Posterior vena cava (tissue), 2 donors: ENCODE measurements around the gene GPR107. TPM values are rescaled to one million over a fixed set of nuclear protein-coding genes. Genes with fewer than 3 reads are reported as not detected.
"Not testable (repeated sequence)": the region's sequence is repeated elsewhere in the genome, so short reads cannot be mapped to it uniquely, and the experiment has no call there.

Source experiments
- DNase-seq: peaks from one replicate; pipeline ENCODE4 v3.0.0-alpha.2; 2020; ENCODE audit warnings: low spot score
- intact Hi-C, 2 donors: fragments of 100-400 bp; cut with DNase I; formaldehyde crosslinking; loops; one replicate each; pipeline versions ENCODE4 v1.14.1 to v1.14.2; 2022 to 2023
- long read RNA-seq, 2 donors: library from polyadenylated mRNA; unstranded; transcript quantifications; one replicate each; pipeline ENCODE4 v2.0.0, GENCODE V29; 2020 to 2021
- total RNA-seq, 2 donors: library from RNA; stranded (reverse); fragmentation: NEBNext Ultra II Directional; extraction: Animal tissue kit (Norgen Biotek cat#: 25700); gene quantifications; one replicate each; pipeline ENCODE4 v1.2.1, GENCODE V29; 2021
- donor health status: DM: yes; HTN: yes; CAD: no.
- donor health status: DM: yes; HTN: yes; CAD: no.

The GPR107 gene
- total RNA-seq = 10 to 100 TPM; 38.3 to 38.9 TPM
- long read RNA-seq, donor 1, full-length matches to known transcripts = 1 of 6 reads
- long read RNA-seq, donor 1, partial matches to known transcripts = 0 of 6 reads
- long read RNA-seq, donor 1, other reads (novel, unspliced or antisense) = 5 of 6 reads
- long read RNA-seq, donor 2, full-length matches to known transcripts = 1 of 27 reads
- long read RNA-seq, donor 2, partial matches to known transcripts = 1 of 27 reads
- long read RNA-seq, donor 2, other reads (novel, unspliced or antisense) = 25 of 27 reads

DNA sequence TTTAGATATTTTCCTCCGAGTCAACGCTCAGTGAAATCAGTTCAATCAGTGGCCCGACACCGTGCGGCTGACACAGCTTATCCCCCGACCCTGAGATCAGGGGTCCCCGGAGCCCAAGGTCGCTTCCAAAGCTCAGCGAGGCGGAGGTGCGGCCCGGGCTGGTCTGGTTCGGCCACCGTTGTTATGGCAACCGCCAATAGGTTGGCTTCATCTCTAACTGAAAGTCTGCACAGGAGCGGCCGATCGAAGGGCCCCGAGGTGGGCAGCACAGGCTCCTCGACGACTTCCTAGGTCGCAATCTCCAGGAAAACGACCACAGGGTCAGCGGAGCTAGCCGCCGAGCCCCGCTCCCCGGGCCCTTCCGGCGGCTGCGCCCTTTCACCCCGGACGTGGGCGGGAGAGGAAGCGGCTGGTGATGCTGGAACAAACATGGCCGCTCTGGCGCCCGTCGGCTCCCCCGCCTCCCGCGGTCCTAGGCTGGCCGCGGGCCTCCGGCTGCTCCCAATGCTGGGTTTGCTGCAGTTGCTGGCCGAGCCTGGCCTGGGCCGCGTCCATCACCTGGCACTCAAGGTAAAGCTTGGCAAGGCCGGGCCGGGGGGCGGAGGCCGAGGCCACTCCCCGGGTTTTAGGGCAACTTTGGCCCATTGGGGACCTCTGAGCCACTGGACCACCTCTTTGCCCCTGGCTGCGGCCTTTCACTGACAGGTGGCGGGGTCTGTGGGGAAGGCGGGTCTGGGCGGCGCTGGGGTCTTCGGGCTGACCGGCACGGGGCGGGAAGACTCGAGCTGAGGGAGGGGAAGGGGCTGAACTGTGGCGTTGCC lies at the start of gene GPR107:
Gene GPR107 (plus strand): TSS at position 403 of the 821 bp plus-strand sequence. CDS start 27 bp downstream, at position 430.
- DNase-seq = peak; percentile 95
- intact Hi-C loops = no loop called here

DNA sequence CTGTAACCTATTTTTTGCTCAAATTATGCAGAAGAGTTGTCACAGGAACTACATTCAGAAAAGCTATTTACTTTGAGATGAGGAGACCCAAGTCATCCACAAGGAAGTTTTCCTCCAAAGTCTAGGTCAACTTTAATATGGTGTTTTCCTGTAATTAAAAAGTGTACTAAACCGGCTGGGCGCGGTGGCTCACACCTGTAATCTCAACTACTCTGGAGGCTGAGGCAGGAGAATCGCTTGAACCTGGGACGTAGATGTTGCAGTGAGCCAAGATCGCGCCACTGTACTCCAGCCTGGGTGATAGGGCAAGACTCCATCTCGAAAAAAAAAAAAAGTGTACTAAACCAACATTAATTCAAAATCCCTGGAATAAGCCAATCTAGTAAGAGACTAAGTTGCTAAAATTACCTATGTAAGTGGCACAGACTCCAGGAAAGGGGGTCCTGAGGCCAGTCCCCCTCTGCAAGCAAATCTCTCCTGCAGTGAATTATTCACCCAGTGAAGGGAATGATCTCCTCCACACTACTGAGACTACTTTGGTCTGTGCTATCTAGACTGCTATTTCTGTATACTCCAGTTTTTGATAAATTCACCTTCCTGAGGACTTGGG lies 49.7 kb upstream of the GPR107 start:
- DNase-seq = no peak
- intact Hi-C loops = no loop called here

DNA sequence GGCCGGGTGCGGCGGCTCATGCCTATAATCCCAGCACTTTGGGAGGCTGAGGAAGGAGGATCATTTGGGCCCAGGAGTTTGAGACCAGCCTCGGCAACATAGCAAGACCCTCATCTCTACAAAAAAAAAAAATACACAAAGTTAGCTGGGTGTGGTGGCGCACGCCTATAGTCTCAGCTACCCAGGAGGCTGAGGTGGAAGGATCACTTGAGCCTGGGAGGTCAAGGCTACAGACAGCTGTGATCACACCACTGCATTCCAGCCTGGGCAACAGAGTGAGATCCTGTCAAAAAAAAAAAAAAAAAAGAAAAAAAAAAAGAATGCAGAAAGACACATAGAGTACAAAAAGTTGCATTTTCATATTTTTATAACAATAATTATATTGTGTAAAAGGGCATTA lies 46.8 kb upstream of the GPR107 start:
- DNase-seq, intact Hi-C loops: not testable (repeated sequence)

DNA sequence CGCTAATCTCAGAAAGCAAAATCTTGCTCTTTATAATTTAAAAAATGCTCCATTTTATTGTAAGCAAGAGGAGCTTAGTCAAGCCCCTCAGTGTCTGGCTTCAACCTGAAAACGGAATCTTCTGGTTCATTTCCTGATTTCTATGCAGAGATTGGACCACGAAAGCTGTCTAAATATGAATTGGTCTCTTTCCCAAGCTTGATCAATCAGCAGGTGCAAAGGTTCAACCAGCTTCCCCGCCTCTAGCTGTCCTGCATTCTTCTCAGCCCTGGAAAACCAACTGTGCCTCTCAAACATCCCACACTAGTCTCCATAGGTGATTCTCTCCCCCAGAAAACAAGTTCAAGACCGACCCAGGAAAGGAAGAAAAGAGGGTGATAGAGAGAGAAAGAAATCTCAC lies 45.2 kb upstream of the GPR107 start:
- no peak for DNase-seq
- intact Hi-C loops = no loop called here

DNA sequence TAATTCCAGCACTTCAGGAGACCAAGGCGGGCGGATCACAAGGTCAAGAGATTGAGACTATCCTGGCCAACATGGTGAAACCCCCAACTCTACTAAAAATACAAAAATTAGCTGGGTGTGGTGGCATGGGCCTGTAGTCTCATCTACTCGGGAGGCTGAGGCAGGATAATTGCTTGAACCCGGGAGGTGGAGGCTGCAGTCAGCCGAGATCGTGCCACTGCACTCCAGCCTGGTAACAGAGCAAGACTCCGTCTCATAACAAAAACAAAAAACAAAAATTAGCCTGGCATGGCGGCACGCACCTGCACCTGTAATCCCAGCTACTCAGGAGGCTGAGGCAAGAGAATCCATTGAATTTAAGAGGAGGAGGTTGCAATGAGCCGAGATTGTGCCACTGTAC lies 44.2 kb upstream of the GPR107 start:
- DNase-seq, intact Hi-C loops: not testable (repeated sequence)

DNA sequence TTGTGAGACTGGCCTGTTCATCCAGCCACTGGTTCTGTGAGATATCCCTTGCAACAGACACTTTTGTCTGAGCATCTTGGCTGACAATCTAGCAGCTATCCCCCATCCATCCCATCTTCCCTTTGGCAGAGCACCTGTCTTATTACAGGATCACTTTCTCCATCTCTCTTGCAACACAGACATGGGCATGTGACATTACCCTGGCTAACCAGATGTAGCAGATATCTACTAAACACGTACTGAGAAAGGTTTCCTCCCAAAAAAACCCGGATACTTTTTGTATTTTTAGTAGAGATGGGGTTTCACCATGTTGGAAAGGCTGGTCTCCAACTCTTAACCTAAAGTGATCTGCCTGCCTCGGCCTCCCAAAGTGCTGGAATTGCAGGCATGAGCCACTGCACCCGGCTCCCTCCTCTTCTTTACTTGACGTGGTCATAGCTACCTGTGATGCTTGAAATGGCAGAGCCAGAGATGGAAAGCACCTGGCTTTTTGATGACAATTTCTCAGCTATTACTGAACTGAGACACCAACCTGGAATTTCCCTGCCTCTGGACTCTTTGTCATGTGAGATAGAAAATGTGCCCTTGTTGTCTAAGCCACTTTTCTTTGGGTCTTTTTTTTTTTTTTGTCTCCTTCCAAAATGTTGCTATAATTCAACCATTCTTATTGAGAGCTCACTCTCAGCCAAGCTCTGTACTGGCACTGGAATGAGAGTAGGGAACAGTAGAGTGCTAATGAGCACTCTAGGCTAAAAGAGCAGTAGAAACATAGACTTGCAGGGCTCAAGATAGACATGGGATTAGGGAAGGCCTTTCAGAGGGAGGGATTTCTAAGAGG lies 43.3 kb upstream of the GPR107 start:
- intact Hi-C loops = no loop called here
- no peak for DNase-seq

DNA sequence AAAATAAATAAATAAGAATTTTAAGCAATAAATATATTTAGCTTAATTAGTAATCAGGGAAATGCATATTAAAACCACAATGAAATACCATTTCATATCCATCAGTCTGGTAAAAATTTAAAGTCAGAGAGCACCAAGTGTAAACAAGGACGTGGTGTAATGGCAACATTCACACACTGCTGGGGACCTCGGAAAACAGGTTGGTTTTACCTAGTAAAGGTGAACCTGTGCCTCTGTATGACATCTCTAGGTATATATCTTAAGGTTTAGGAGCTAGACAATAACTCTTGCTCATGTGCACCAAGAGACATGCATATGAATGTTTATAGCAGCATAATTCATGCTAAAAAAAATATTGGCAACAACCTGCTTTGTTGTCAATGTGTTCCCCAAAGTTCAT lies 40.4 kb upstream of the GPR107 start:
- no peak for DNase-seq
- intact Hi-C loops = no loop called here

DNA sequence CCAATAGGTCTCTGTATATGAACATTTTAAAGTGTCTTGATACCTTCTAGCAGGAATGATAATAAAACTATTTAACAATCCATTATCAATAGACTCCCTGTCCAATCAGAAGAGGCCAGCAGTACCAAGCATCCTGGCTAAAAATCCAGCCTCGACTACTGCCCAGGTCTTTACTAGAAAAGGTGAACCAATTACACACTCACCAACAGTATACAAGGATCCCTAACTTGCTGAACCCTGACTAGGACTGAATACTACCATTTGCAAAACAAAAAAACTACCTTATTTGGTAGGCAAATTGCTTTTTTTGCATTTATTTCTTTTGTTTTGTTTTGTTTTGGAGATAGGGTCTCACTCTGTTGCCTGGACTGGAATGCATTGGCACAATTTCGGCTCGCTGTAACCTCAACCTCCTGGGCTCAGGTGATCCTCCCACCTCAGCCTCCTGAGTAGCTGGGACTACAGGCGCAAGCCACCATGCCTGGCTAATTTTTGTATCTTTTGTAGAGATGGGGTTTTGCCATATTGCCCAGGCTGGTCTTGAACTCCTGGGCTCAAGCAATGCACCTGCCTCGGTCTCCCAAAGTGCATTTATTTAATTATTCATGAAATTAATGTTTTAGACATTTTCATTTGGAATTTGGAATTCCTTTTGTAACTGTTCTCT lies 38.2 kb upstream of the GPR107 start:
- DNase-seq = no peak
- intact Hi-C loops = no loop called here

DNA sequence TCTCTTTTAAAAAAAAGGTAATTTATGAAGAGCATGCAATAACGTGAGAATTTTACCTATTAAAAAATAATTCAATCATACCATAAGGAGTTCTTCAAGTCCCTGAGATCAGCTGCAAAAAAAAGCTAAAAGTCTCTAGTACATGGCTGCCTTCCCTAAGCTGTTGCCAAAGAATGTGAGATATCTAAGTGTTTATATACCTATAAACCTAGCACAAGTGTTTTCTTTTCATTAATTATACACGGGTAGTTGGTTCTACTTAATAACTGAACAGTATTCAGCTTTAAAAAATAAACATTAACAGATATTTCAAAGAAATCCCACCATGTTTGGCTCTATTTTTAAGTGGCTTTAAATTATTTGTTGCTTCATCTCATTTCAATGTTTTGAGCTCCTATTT lies 36.6 kb upstream of the GPR107 start:
- DNase-seq = no peak
- intact Hi-C loops = no loop called here

DNA sequence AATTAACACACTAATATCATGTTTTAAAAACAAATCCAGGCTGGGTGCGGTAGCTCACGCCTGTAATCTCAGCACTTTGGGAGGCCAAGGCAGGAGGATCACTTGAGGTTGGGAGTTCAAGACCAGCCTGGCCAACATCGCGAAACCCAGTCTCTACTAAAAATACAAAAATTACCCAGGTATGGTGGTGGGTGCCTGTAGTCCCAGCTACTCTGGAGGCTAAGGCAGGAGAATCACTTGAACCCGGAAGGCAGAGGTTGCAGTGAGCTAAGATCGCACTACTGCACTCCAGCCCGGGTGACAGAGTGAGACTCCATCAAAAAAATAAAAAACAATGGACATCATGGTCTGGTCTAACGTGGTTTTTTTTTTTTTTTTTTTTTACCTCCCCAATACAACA lies 36.2 kb upstream of the GPR107 start:
- DNase-seq, intact Hi-C loops: not testable (repeated sequence)

DNA sequence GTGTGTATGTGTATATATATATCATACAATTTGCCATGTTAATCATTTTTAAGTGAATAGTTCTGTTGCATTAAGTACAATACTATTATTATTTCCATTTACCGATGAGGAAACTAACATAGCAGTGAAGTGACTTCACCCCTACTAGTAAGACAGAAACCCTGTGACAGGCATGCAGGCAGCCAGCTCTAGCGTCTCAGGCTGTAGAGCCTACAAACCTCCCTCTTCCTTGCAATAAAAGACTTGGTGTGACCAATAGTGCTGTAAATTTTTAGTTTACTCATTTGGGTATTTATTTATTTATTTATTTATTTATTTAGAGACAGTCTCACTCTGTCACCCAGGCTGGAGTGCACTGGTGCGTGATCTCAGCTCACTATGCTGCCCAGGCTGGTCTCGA lies 35.4 kb upstream of the GPR107 start:
- DNase-seq = no peak
- intact Hi-C loops = no loop called here

DNA sequence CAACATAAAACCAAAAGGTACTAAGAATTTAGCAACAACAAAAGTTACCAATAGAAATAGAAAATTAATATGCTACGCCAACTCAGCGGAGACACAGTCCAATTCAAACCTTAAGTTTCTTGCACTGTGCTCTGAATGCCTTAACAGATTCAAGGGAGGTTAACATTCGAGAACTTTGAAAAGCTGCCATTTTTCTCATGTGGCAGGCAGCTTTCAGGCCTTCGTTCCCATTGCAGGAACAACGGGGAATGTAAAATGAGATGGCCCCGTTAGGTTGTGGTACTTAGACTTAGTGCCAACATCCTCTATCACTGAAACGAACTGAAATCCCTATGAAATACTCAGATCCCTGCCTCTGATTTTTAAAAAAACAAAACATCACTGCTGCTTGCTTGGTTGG lies 33.1 kb upstream of the GPR107 start:
- intact Hi-C loops = loop anchor here in 1 of 2 donors (10.0 kb wide), 1 partner anchor 126 kb away; no protein-coding TSS in a partner anchor
- no peak for DNase-seq

DNA sequence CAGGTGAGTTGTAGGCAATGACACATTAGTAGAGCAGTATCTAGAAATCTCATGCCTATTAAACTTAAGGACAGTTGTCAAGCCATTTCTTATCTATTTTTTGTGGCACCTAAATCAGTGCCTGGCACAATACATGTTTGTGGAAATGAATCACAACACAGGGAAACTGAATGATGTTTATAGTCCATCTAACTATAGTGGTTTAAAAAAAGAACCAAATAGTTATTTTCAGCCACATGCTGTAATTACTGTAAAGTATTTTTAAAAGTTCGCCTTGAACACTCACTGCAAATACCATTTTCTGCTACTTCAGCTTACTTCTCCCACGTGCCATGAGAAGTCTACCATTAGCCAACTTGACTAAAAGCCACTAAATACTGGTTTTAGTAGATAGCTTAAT lies 32.6 kb upstream of the GPR107 start:
- intact Hi-C loops = loop anchor here in 1 of 2 donors (10.0 kb wide), 1 partner anchor 126 kb away; no protein-coding TSS in a partner anchor

DNA sequence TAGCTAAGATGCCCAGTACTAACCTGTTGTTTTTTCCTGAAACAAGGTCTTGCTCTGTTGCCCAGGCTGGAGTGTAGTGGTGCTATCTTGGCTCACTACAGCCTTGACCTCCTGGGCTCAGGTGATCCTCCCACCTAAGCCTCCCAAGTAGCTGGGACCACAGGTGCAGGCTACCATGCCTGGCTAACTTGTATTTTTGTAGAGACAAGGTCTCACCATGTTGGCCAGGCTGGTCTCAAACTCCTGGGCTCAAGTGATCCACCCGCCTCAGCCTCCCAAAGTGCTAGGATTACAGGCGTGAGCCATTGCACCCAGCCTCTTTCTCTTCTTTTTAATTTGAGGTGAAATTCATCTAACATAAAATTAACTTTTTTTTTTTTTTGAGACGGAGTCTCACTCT lies 31.9 kb upstream of the GPR107 start:
- not testable (repeated sequence) for DNase-seq
- intact Hi-C loops = loop anchor here in 1 of 2 donors (10.0 kb wide), 1 partner anchor 127 kb away; no protein-coding TSS in a partner anchor

More for the DNA sequence above, 32.6 kb upstream of the GPR107 start:
- no peak for DNase-seq

DNA sequence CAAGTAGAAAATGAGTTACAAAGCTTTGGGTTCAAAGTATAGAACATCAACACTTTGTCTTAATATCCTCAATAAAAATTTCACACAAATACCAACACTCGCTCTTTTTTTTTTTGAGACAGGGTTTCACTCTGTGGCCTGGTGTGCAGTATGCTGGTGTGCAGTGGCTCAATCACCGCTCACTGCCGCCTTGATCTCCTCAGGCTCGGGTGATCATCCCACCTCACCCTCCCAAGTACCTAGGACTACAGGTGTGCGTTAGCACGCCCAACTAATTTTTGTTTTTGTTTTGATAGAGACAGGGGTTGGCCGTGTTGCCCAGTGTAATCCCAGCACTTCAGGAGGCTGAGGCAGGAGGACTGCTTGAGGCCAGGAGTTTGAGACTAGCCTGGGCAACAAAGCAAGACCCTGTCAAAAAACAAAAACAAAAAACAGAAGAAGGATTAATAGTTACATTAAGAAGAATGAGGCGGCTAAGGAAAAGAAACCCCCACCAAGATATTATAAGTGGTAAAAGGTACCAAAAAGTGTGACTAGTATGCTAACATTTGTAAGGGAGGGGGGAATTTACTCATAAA lies 31.1 kb upstream of the GPR107 start:
- intact Hi-C loops = loop anchor here in 1 of 2 donors (10.0 kb wide), 1 partner anchor 128 kb away; no protein-coding TSS in a partner anchor
- no peak for DNase-seq

DNA sequence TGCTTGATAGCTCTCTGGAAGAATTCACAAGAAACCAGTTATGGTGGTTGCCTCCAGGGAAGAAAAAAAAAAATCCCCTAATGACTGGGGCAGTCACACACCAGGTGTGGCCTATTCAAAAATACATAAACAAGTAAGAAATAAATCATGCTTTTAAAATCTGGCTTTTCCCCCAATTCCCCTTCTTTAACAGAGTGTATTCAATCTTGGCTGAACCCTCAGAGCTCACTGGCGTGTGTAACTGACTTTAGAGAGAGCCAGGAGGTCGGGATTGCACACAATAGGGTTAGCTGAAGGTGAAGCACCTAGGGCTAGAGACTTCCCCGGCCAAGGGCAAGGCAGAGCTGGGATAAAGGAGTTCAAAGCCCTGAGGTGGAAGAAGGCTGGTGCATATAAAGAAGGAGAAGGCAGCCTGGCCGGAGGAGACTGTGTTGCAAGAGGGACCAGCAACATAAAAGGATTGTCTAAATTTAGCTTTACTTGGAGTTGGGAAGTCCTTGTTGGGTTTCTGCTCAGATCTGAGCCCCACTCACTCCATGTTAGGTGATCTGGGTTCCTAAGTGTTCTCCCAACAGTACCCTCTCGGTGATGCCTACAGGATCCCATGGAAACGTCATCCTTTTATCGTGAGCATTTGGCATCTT lies 30.4 kb upstream of the GPR107 start:
- intact Hi-C loops = loop anchor here in 1 of 2 donors (10.0 kb wide), 1 partner anchor 128 kb away; no protein-coding TSS in a partner anchor
- DNase-seq = no peak

DNA sequence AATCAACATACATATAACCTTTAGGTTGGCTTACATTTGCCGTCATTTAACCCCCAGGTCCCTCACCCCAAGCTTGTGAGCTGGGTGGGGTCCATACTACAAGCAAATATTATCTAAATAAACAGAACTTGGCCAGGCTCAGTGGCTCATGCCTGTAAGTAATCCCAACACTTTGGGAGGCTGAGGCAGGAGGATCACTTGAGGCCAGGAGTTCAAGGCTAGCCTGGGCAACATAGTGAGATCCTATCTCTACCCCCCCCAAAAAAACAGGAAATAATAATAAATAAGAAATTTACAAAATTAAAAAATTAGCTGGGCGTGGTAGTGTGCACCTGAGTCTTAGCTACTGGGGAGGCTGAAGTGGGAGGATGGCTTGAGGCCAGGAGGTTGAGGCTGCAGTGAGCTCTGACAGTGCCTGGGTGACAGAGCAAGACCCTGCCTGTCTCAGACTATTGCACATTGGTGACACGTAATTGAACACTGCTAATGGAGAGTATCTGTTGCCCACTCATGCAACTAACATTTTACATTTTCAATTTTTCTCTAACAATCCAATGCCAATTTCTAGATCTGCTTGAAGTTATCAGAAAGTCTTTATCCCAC lies 29.6 kb upstream of the GPR107 start:
- DNase-seq = no peak
- intact Hi-C loops = loop anchor here in 1 of 2 donors (10.0 kb wide), 1 partner anchor 129 kb away; no protein-coding TSS in a partner anchor
